HepG2 (cell line): Measurements from ENCODE around the gene BRD3. TPM values are rescaled to one million over a fixed set of nuclear protein-coding genes. Genes with fewer than 3 reads are reported as not detected.

Experiments
- CCAR2 ChIP-seq: fragments of 200-400 bp; formaldehyde crosslinking; optimal IDR thresholded peaks from 2 replicates; pipeline ENCODE3; 2018; ENCODE audit warnings: low read depth, mild to moderate bottlenecking, low read length, moderate library complexity
- FOXO4 ChIP-seq: sonication (generic); formaldehyde crosslinking; conservative IDR thresholded peaks from 2 replicates; pipeline ENCODE4 v1.8.1; 2023; ENCODE audit warnings: missing genetic modification reagents
- JARID2 ChIP-seq: sonication (generic); formaldehyde crosslinking; IDR thresholded peaks from 2 replicates; pipeline ENCODE4 v1.8.1; 2023; ENCODE audit warnings: missing genetic modification reagents, inconsistent platforms; ENCODE audit not compliant: insufficient replicate concordance
- MAFK ChIP-seq, 2 experiments: IDR thresholded peaks in 1 of 2; conservative IDR thresholded peaks in 1 of 2; 2 replicates each; pipeline ENCODE4 v1.6.1; 2011; ENCODE audit warnings: improper control_type of control experiment in 2 of 2, low read length in 2 of 2
- MXI1 ChIP-seq: IDR thresholded peaks from 3 replicates; pipeline ENCODE4 v1.6.1; 2012; ENCODE audit warnings: low read depth, low read length, inconsistent platforms, borderline replicate concordance
- RAD21 ChIP-seq: fragments of 450-650 bp; formaldehyde crosslinking; IDR thresholded peaks from 2 replicates; pipeline ENCODE4 v1.5.0; 2020; ENCODE audit warnings: mild to moderate bottlenecking
- RAD51 ChIP-seq: fragments of 450-650 bp; IDR thresholded peaks from 2 replicates; pipeline ENCODE4 v1.6.1; 2016; ENCODE audit warnings: borderline replicate concordance
- RFXANK ChIP-seq: IDR thresholded peaks from 2 replicates; pipeline ENCODE4 v1.6.1; 2016
- ZBTB2 ChIP-seq: sonication (generic); formaldehyde crosslinking; IDR thresholded peaks from 2 replicates; pipeline ENCODE4 v1.8.0; 2022; ENCODE audit warnings: low read depth, missing genetic modification reagents
- ZNF160 ChIP-seq: sonication (generic); formaldehyde crosslinking; IDR thresholded peaks from 2 replicates; pipeline ENCODE4 v1.8.0; 2022; ENCODE audit warnings: mild to moderate bottlenecking, inconsistent platforms, missing genetic modification reagents
- ZNF207 ChIP-seq: fragments of 450-650 bp; IDR thresholded peaks from 2 replicates; pipeline ENCODE4 v1.6.1; 2016; ENCODE audit warnings: antibody characterized with exemption, borderline replicate concordance
- ZNF24 ChIP-seq: fragments of 450-650 bp; IDR thresholded peaks from 2 replicates; pipeline ENCODE4 v1.6.1; 2017; ENCODE audit warnings: antibody characterized with exemption, mild to moderate bottlenecking
- ZNF251 ChIP-seq: sonication (generic); formaldehyde crosslinking; IDR thresholded peaks from 2 replicates; pipeline ENCODE4 v1.9.0; 2021; ENCODE audit warnings: mild to moderate bottlenecking, missing genetic modification reagents
- ZNF577 ChIP-seq: sonication (generic); formaldehyde crosslinking; IDR thresholded peaks from 2 replicates; pipeline ENCODE4 v1.4.0; 2020; ENCODE audit warnings: mild to moderate bottlenecking, low read depth, missing genetic modification reagents, borderline replicate concordance
- ZNF7 ChIP-seq: IDR thresholded peaks from 2 replicates; pipeline ENCODE4 v1.6.1; 2016; ENCODE audit warnings: missing biosample characterization, missing genetic modification reagents
- ZNF761 ChIP-seq: sonication (generic); formaldehyde crosslinking; conservative IDR thresholded peaks from 2 replicates; pipeline ENCODE4 v1.4.0; 2020; ENCODE audit warnings: mild to moderate bottlenecking, missing genetic modification reagents
- polyA plus RNA-seq, 8 experiments: library from polyadenylated mRNA; depleted of rRNA in 3 of 8; stranded (reverse) in 7 of 8; unstranded in 1 of 8; fragments of >200 nt; fragmentation: Illumina TruSeq in 4 of 8; extraction: Trizol in 4 of 8; gene quantifications; 2 replicates each; pipeline versions ENCODE4 v1.2.1 to v1.2.3, GENCODE V29; 2011 to 2016; ENCODE audit warnings: low read depth in 4 of 8, missing spikeins in 1 of 8, mixed read lengths in 1 of 8; ENCODE audit not compliant: insufficient read depth in 1 of 8
- total RNA-seq, 5 experiments: library from RNA; depleted of rRNA; stranded (reverse); fragments of >200 nt; fragmentation: Illumina TruSeq; extraction: Trizol; gene quantifications; 2 replicates each; pipeline ENCODE4 v1.2.3, GENCODE V29; 2016; ENCODE audit warnings: low read depth in 1 of 5
- TF ChIP-seq, protein P1 (sequence below): sonication (generic); formaldehyde crosslinking; IDR thresholded peaks from 2 replicates; pipeline ENCODE4 v1.4.0; 2020; ENCODE audit warnings: missing genetic modification reagents
- TF ChIP-seq, protein P2 (sequence below): sonication (generic); formaldehyde crosslinking; conservative IDR thresholded peaks from 2 replicates; pipeline ENCODE4 v1.8.0; 2022; ENCODE audit warnings: missing genetic modification reagents
- TF ChIP-seq, protein P3 (sequence below): sonication (generic); formaldehyde crosslinking; IDR thresholded peaks from 2 replicates; pipeline ENCODE4 v1.4.0; 2020; ENCODE audit warnings: missing genetic modification reagents, borderline replicate concordance
- TF ChIP-seq, protein P4 (sequence below): sonication (generic); formaldehyde crosslinking; IDR thresholded peaks from 2 replicates; pipeline ENCODE4 v1.4.0; 2020; ENCODE audit warnings: low read depth, mild to moderate bottlenecking, missing genetic modification reagents

BRD3 gene
- total and polyA plus RNA-seq, 2 of the 13 experiments (the other 11 are each of a cell fraction or from before 2014, with no cell fraction given): 5.9 to 12.9 TPM

DNA sequence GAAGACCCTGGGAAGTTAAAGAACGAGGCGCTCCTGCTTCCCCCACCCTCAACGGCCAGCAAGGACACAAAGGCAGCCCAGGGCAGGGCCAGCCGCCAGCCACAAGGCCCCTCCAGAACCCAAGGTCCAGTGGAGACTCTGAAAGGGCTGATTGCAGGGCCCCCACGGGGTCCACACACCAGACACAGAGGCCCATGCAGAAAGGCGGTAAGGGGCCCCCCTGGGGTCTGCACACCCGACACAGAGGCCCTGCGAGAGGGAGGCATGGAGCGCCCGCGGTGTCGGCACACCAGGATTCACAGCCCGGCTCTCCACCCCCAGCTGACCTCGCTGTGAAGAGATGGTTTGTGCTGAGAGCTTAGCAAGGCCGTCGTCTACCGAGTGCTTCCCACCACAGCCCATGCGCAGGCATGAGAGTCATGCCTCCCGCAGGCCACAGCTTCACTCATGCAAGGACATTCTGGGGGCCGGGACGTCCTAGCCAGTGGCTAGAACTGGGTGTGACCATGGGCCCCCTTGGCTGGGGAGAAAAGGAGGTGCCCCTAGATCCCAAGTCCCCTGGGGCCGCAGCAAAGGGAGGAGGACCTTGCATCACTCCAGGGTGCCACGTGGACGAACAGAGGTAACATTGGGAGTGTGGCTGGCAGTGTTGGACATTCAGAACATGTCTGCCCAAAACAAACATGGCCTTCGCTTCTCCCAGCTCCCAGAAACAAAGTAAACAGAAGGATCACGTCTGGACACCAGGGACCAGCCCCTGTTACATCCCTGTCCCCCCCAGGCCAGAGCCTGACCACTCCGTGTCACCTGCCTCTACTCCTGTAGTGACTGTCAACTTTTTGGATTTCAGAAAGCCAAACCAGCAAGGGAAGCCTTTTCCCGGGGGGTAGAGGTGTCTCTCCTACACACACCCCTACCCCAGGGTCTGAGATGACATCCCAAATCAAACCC, 9.8 kb downstream of the BRD3 start (continued):
- TF ChIP-seq ZNF7 (no peak), CCAR2 (no peak), MXI1 (peak; percentile 85; the same call in 1 of the 3 replicates), MAFK (conservative IDR thresholded peaks at IDR 0.05 in 1 of 2, IDR thresholded peaks at IDR 0.05 in 1 of 2; ENCODE audit: low read length in 2 of 2) (no peak), ZNF207 (no peak), RAD21 (no peak), RFXANK (no peak), ZNF251 (no peak), ZNF761 (no peak), ZBTB2 (CRISPR knock-in tag) (no peak), FOXO4 (no peak), JARID2 (CRISPR knock-in tag) (no peak), ZNF577 (CRISPR knock-in tag) (no peak), RAD51 (no peak), ZNF24 (no peak), ZNF160 (CRISPR knock-in tag) (no peak)
- TF ChIP-seq, protein P1, sequence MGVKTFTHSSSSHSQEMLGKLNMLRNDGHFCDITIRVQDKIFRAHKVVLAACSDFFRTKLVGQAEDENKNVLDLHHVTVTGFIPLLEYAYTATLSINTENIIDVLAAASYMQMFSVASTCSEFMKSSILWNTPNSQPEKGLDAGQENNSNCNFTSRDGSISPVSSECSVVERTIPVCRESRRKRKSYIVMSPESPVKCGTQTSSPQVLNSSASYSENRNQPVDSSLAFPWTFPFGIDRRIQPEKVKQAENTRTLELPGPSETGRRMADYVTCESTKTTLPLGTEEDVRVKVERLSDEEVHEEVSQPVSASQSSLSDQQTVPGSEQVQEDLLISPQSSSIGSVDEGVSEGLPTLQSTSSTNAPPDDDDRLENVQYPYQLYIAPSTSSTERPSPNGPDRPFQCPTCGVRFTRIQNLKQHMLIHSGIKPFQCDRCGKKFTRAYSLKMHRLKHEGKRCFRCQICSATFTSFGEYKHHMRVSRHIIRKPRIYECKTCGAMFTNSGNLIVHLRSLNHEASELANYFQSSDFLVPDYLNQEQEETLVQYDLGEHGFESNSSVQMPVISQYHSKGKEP (CRISPR knock-in tag): no peak
- TF ChIP-seq, protein P2, sequence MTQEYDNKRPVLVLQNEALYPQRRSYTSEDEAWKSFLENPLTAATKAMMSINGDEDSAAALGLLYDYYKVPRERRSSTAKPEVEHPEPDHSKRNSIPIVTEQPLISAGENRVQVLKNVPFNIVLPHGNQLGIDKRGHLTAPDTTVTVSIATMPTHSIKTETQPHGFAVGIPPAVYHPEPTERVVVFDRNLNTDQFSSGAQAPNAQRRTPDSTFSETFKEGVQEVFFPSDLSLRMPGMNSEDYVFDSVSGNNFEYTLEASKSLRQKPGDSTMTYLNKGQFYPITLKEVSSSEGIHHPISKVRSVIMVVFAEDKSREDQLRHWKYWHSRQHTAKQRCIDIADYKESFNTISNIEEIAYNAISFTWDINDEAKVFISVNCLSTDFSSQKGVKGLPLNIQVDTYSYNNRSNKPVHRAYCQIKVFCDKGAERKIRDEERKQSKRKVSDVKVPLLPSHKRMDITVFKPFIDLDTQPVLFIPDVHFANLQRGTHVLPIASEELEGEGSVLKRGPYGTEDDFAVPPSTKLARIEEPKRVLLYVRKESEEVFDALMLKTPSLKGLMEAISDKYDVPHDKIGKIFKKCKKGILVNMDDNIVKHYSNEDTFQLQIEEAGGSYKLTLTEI (CRISPR knock-in tag): no peak
- TF ChIP-seq, protein P3, sequence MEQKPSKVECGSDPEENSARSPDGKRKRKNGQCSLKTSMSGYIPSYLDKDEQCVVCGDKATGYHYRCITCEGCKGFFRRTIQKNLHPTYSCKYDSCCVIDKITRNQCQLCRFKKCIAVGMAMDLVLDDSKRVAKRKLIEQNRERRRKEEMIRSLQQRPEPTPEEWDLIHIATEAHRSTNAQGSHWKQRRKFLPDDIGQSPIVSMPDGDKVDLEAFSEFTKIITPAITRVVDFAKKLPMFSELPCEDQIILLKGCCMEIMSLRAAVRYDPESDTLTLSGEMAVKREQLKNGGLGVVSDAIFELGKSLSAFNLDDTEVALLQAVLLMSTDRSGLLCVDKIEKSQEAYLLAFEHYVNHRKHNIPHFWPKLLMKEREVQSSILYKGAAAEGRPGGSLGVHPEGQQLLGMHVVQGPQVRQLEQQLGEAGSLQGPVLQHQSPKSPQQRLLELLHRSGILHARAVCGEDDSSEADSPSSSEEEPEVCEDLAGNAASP (CRISPR knock-in tag): peak; percentile 39; the same call in 1 of the 2 replicates
- TF ChIP-seq, protein P4, sequence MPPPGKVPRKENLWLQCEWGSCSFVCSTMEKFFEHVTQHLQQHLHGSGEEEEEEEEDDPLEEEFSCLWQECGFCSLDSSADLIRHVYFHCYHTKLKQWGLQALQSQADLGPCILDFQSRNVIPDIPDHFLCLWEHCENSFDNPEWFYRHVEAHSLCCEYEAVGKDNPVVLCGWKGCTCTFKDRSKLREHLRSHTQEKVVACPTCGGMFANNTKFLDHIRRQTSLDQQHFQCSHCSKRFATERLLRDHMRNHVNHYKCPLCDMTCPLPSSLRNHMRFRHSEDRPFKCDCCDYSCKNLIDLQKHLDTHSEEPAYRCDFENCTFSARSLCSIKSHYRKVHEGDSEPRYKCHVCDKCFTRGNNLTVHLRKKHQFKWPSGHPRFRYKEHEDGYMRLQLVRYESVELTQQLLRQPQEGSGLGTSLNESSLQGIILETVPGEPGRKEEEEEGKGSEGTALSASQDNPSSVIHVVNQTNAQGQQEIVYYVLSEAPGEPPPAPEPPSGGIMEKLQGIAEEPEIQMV (CRISPR knock-in tag): no peak
